SK-N-SH (cell line): Measurements from ENCODE around the gene POLE3. TPM values are rescaled to one million over a fixed set of nuclear protein-coding genes. Genes with fewer than 3 reads are reported as not detected.

Source experiments
- CTCF ChIA-PET: fragments of 300-600, 350-600 bp; formaldehyde crosslinking; extraction: SDS; loops from one replicate; lab custom pipeline; 2021; lab: Yijun Ruan, JAX
- POLR2A ChIA-PET: fragments of 350-600 bp; sonication (Branson Sonifier 250); formaldehyde crosslinking; extraction: SDS; loops from one replicate; lab custom pipeline; 2020; ENCODE audit warnings: antibody characterized with exemption, inconsistent platforms; lab: Yijun Ruan, JAX
- DNase-seq: peaks from one replicate; pipeline ENCODE4 v3.0.0; 2012
- H2AFZ ChIP-seq: fragments of 200-600 bp; sonication (generic); 2 replicates; pipeline ENCODE4 v1.8.1; 2016; ENCODE audit warnings: antibody characterized with exemption, mild to moderate bottlenecking, low read depth
- H3F3A ChIP-seq: fragments of 200-600 bp; sonication (generic); replicated peaks from 2 replicates; pipeline ENCODE3; 2016; ENCODE audit warnings: antibody characterized with exemption, mild to moderate bottlenecking; ENCODE audit not compliant: insufficient read depth
- H3K27ac ChIP-seq, 2 experiments: fragments of 200-500 bp in 1 of 2; fragments of 200-600 bp in 1 of 2; sonication (Bioruptor generic) in 1 of 2; sonication (generic), shearing (Covaris generic) in 1 of 2; 2 replicates each; pipeline versions ENCODE4 v1.5.1 to v1.6.1; 2014 to 2016; ENCODE audit warnings: low read depth in 2 of 2, inconsistent platforms in 1 of 2, low read length in 1 of 2, mild to moderate bottlenecking in 1 of 2, mixed read lengths in 1 of 2
- H3K27me3 ChIP-seq: fragments of 200-600 bp; sonication (generic), shearing (Covaris generic); 2 replicates; pipeline ENCODE4 v1.6.1; 2016; ENCODE audit warnings: mixed run types; ENCODE audit not compliant: insufficient read depth
- H3K36me3 ChIP-seq, 2 experiments: fragments of 200-500 bp in 1 of 2; fragments of 200-600 bp in 1 of 2; sonication (Bioruptor generic) in 1 of 2; sonication (generic) in 1 of 2; replicated peaks in 1 of 2; 2 replicates each; pipeline versions ENCODE3 to v1.5.1; 2014 to 2016; ENCODE audit warnings: low read length in 1 of 2, mild to moderate bottlenecking in 1 of 2; ENCODE audit not compliant: insufficient read depth in 2 of 2, control insufficient read depth in 1 of 2
- H3K4me1 ChIP-seq, 2 experiments: fragments of 200-500 bp in 1 of 2; fragments of 200-600 bp in 1 of 2; sonication (Bioruptor generic) in 1 of 2; sonication (generic), shearing (Covaris generic) in 1 of 2; 2 replicates each; pipeline versions ENCODE4 v1.5.1 to v1.6.1; 2014 to 2016; ENCODE audit warnings: low read depth in 1 of 2, low read length in 1 of 2, mixed run types in 1 of 2; ENCODE audit not compliant: insufficient read depth in 2 of 2, control insufficient read depth in 1 of 2
- H3K4me2 ChIP-seq: fragments of 200-600 bp; sonication (generic), shearing (Covaris generic); 2 replicates; pipeline ENCODE4 v1.6.1; 2017; ENCODE audit warnings: mixed run types
- H3K4me3 ChIP-seq, 2 experiments: fragments of 200-500 bp in 1 of 2; fragments of 200-600 bp in 1 of 2; sonication (Bioruptor generic) in 1 of 2; sonication (generic), shearing (Covaris generic) in 1 of 2; 2 replicates each; pipeline versions ENCODE4 v1.5.1 to v1.8.1; 2014 to 2016; ENCODE audit warnings: low read depth in 2 of 2, inconsistent platforms in 1 of 2, low read length in 1 of 2, mild to moderate bottlenecking in 1 of 2, mixed read lengths in 1 of 2, moderate library complexity in 1 of 2
- H3K79me2 ChIP-seq: fragments of 200-600 bp; sonication (generic); 2 replicates; pipeline ENCODE4 v1.8.1; 2017; ENCODE audit warnings: mild to moderate bottlenecking; ENCODE audit not compliant: insufficient read depth
- H3K9ac ChIP-seq: fragments of 200-600 bp; sonication (generic); 2 replicates; pipeline ENCODE4 v1.6.1; 2017; ENCODE audit warnings: mixed run types
- H3K9me2 ChIP-seq: fragments of 200-600 bp; sonication (generic); 2 replicates; pipeline ENCODE4 v1.6.1; 2017; ENCODE audit warnings: mixed run types
- H3K9me3 ChIP-seq: fragments of 200-600 bp; sonication (generic); 2 replicates; pipeline ENCODE4 v1.6.1; 2017; ENCODE audit warnings: mixed run types, mild to moderate bottlenecking, moderate library complexity
- H4K20me1 ChIP-seq: fragments of 200-600 bp; sonication (generic); 2 replicates; pipeline ENCODE4 v1.6.1; 2017; ENCODE audit warnings: mild to moderate bottlenecking, mixed run types; ENCODE audit not compliant: insufficient read depth
- CTCF ChIP-seq: fragments of 200-600 bp; sonication (generic); IDR thresholded peaks from 2 replicates; pipeline ENCODE4 v1.6.1; 2017; ENCODE audit warnings: antibody characterized with exemption, mild to moderate bottlenecking, moderate library complexity
- ELF1 ChIP-seq: IDR thresholded peaks from 2 replicates; pipeline ENCODE4 v1.4.0; 2012
- EP300 ChIP-seq, 2 experiments: IDR thresholded peaks; 2 replicates each; pipeline versions ENCODE4 v1.4.0 to v1.6.1; 2012; ENCODE audit warnings: borderline replicate concordance in 1 of 2, low read depth in 1 of 2, low read length in 1 of 2
- EZH2phosphoT487 ChIP-seq: fragments of 200-600 bp; sonication (generic); IDR thresholded peaks from 2 replicates; pipeline ENCODE4 v1.6.1; 2017; ENCODE audit warnings: low read depth, mixed run types, mild to moderate bottlenecking, antibody characterized with exemption, moderate library complexity, borderline replicate concordance
- FOSL2 ChIP-seq: IDR thresholded peaks from 2 replicates; pipeline ENCODE4 v1.4.0; 2012; ENCODE audit warnings: low read depth, mild to moderate bottlenecking, moderate library complexity, borderline replicate concordance
- GABPA ChIP-seq: IDR thresholded peaks from 2 replicates; pipeline ENCODE4 v1.4.0; 2012; ENCODE audit warnings: low read depth, mild to moderate bottlenecking
- IRF3 ChIP-seq: fragments of 150-350 bp; IDR thresholded peaks from 2 replicates; pipeline ENCODE4 v1.6.1; 2016; ENCODE audit warnings: mild to moderate bottlenecking, low read depth, low read length
- MAX ChIP-seq: IDR thresholded peaks from 2 replicates; pipeline ENCODE4 v1.4.0; 2012; ENCODE audit warnings: low read depth
- MEF2A ChIP-seq: IDR thresholded peaks from 2 replicates; pipeline ENCODE4 v1.4.0; 2012; ENCODE audit warnings: low read depth, borderline replicate concordance
- RAD21 ChIP-seq: IDR thresholded peaks from 2 replicates; pipeline ENCODE4 v1.6.1; 2012; ENCODE audit warnings: mild to moderate bottlenecking, low read length
- RCOR1 ChIP-seq: fragments of 150-350 bp; IDR thresholded peaks from 2 replicates; pipeline ENCODE4 v1.6.1; 2017; ENCODE audit warnings: antibody characterized with exemption, low read length
- REST ChIP-seq: IDR thresholded peaks from 2 replicates; pipeline ENCODE4 v1.6.1; 2012; ENCODE audit warnings: mild to moderate bottlenecking, low read depth, low read length, moderate library complexity
- RFX5 ChIP-seq: IDR thresholded peaks from 2 replicates; pipeline ENCODE4 v1.6.1; 2012; ENCODE audit warnings: mild to moderate bottlenecking, improper control_type of control experiment, low read length
- SIN3A ChIP-seq: IDR thresholded peaks from 2 replicates; pipeline ENCODE4 v1.6.1; 2012; ENCODE audit warnings: low read depth, mild to moderate bottlenecking, low read length, moderate library complexity, borderline replicate concordance
- SMC3 ChIP-seq: IDR thresholded peaks from 2 replicates; pipeline ENCODE4 v1.6.1; 2012; ENCODE audit warnings: low read depth, low read length, improper control_type of control experiment
- TCF12 ChIP-seq: IDR thresholded peaks from 2 replicates; pipeline ENCODE4 v1.4.0; 2012
- USF1 ChIP-seq: IDR thresholded peaks from 2 replicates; pipeline ENCODE4 v1.4.0; 2012; ENCODE audit warnings: low read depth, borderline replicate concordance
- ZBTB33 ChIP-seq: IDR thresholded peaks from 2 replicates; pipeline ENCODE4 v1.4.0; 2012; ENCODE audit warnings: low read depth, borderline replicate concordance
- WGBS: methylation state at CpG from one replicate; pipeline ENCODE4 v1.1.6; 2017; ENCODE audit warnings: low lambda C conversion rate; 5-methylcytosine and 5-hydroxymethylcytosine counted together
- polyA plus RNA-seq, 3 experiments: library from polyadenylated mRNA; depleted of rRNA; stranded (reverse); fragments of >200 nt; gene quantifications; 2 replicates each; pipeline ENCODE4 v1.2.3, GENCODE V29; 2012

POLE3 gene
- polyA plus RNA-seq, 1 of the 3 experiments (the other 2 are of a cell fraction), result 40.1 TPM

GRCh38 chr9:113369855-113370140, 40.7 kb downstream of the POLE3 start:
- H3K9me2 ChIP-seq, result no peaks in the 10 kb centered on the region
- no peak overlapping the region for H3K9ac ChIP-seq
- H3K4me2 ChIP-seq, result no peak overlapping the region
- no peak overlapping the region for H3K4me3 ChIP-seq
- POLR2A ChIA-PET, result no interaction called here
- H3K79me2 ChIP-seq, result no peaks in the 10 kb centered on the region
- peaks cover 0 to 14% of the 10 kb centered on the region in 2 experiments for H3K36me3 ChIP-seq
- no peaks in the 10 kb centered on the region for H3F3A ChIP-seq
- H3K9me3 ChIP-seq, result no peaks in the 10 kb centered on the region
- H3K27ac ChIP-seq, result no peak overlapping the region
- no peak for DNase-seq
- TF ChIP-seq TCF12, result no peak
- no peak for TF ChIP-seq IRF3
- TF ChIP-seq SIN3A, result no peak
- no peak for TF ChIP-seq MEF2A
- TF ChIP-seq SMC3, result no peak
- no peak for TF ChIP-seq ELF1
- no peak for TF ChIP-seq CTCF
- no peak for TF ChIP-seq RAD21
- TF ChIP-seq EZH2phosphoT487, result no peak
- no peak overlapping the region for H2AFZ ChIP-seq
- no peaks in the 10 kb centered on the region; a peak in 1 of 4 replicates for H3K4me1 ChIP-seq
- CTCF ChIA-PET, result no interaction called here
- 92% methylated on average over 2 of the region's 11 CpGs for WGBS
- no peaks in the 10 kb centered on the region for H4K20me1 ChIP-seq
- no peaks in the 10 kb centered on the region for H3K27me3 ChIP-seq

GRCh38 chr9:113368982-113369854, 41.3 kb downstream of the POLE3 start:
- Histone ChIP-seq H3K9ac (no peak overlapping the region), H2AFZ (no peak overlapping the region), H3K79me2 (no peaks in the 10 kb centered on the region), H3K9me2 (no peaks in the 10 kb centered on the region), H4K20me1 (no peaks in the 10 kb centered on the region), H3K4me2 (no peak overlapping the region), H3K27ac (no peak overlapping the region), H3K27me3 (no peaks in the 10 kb centered on the region), H3F3A (no peaks in the 10 kb centered on the region), H3K36me3 (peaks cover 0 to 14% of the 10 kb centered on the region in 2 experiments), H3K9me3 (no peaks in the 10 kb centered on the region), H3K4me3 (no peak overlapping the region), H3K4me1 (no peaks in the 10 kb centered on the region; a peak in 1 of 4 replicates)
- ChIA-PET POLR2A (no interaction called here), CTCF (no interaction called here)
- 74% methylated on average over 13 of the region's 13 CpGs for WGBS
- DNase-seq, result no peak
- no peak for TF ChIP-seq RAD21
- no peak for TF ChIP-seq GABPA
- no peak for TF ChIP-seq REST
- no peak for TF ChIP-seq MAX
- no peak for TF ChIP-seq RCOR1
- TF ChIP-seq RFX5, result no peak
- no peak for TF ChIP-seq ZBTB33
- TF ChIP-seq FOSL2, result no peak
- TF ChIP-seq USF1, result no peak
- no peak for TF ChIP-seq EP300 (IDR thresholded peaks at IDR 0.05; ENCODE audit: borderline replicate concordance in 1 of 2, low read depth in 1 of 2, low read length in 1 of 2)
- TF ChIP-seq SMC3, result no peak
